Uterus (tissue), 2 donors: Measurements from ENCODE around the gene FAAP20.

Source experiments
- CTCF ChIP-seq, 4 experiments: fragments of 200-600 bp in 2 of 4; fragments of 450-650 bp in 2 of 4; sonication (generic) in 2 of 4; IDR thresholded peaks; one replicate each; pipeline ENCODE4 v1.5.1; 2016 to 2019; ENCODE audit warnings: antibody characterized with exemption in 4 of 4, mild to moderate bottlenecking in 2 of 4, moderate library complexity in 1 of 4
- POLR2A ChIP-seq, 2 donors: fragments of 450-650 bp; IDR thresholded peaks; one replicate each; pipeline ENCODE4 v1.6.1; 2016; ENCODE audit warnings: antibody characterized with exemption in 2 of 2, mild to moderate bottlenecking in 1 of 2, moderate library complexity in 1 of 2

GRCh38 chr1:2160451-2161300 is 33.9 kb downstream of the FAAP20 start:
- no peak for TF ChIP-seq POLR2A (IDR thresholded peaks at IDR 0.05)
- TF ChIP-seq CTCF (IDR thresholded peaks at IDR 0.05), result no peak
